ENCODE results near the gene FHOD3. TPM values are rescaled to one million over a fixed set of nuclear protein-coding genes. Genes with fewer than 3 reads are reported as not detected.

The FHOD3 gene
- polyA plus RNA-seq, 4 donors, result 0.22 to 8.1 (median 1.9) TPM

GRCh38 chr18:36624451-36625167, 327.1 kb downstream of the FHOD3 start:
- WGBS, 3 donors, result 90 to 95% (median 93%) methylated on average over 7 of the region's 7 CpGs
- no peak overlapping the region for H3K4me3 ChIP-seq (ENCODE audit: low read depth in 1 of 3, low read length in 3 of 3)
- no peak for DNase-seq
- no peaks in the 10 kb centered on the region for H3K36me3 ChIP-seq (ENCODE audit: control insufficient read depth in 3 of 3, insufficient read depth in 2 of 3, low read depth in 1 of 3, low read length in 3 of 3)
- no peak overlapping the region for H3K27ac ChIP-seq (ENCODE audit: low read depth in 1 of 3, low read length in 2 of 3)
- FAIRE-seq, result no peak
- peaks cover 0 to 1% of the 10 kb centered on the region in 2 donors for H3K9me3 ChIP-seq (ENCODE audit: control insufficient read depth in 2 of 2, insufficient read depth in 1 of 2, low read depth in 1 of 2, low read length in 1 of 2)
- H3K27me3 ChIP-seq (ENCODE audit: control insufficient read depth in 3 of 3, insufficient read depth in 3 of 3, low read length in 3 of 3), result no peaks in the 10 kb centered on the region
- H3K4me1 ChIP-seq (ENCODE audit: control insufficient read depth in 3 of 3, insufficient read depth in 2 of 3, low read depth in 1 of 3, low read length in 2 of 3), result no peaks in the 10 kb centered on the region

- FAIRE-seq (no peak), DNase-seq (no peak)
- Histone ChIP-seq H3K4me1 (ENCODE audit: control insufficient read depth in 3 of 3, insufficient read depth in 2 of 3, low read depth in 1 of 3, low read length in 2 of 3) (no peaks in the 10 kb centered on the region), H3K36me3 (ENCODE audit: control insufficient read depth in 3 of 3, insufficient read depth in 2 of 3, low read depth in 1 of 3, low read length in 3 of 3) (no peaks in the 10 kb centered on the region), H3K9me3 (ENCODE audit: control insufficient read depth in 2 of 2, insufficient read depth in 1 of 2, low read depth in 1 of 2, low read length in 1 of 2) (peaks cover 0 to 3% of the 10 kb centered on the region in 2 donors), H3K4me3 (ENCODE audit: low read depth in 1 of 3, low read length in 3 of 3) (no peak overlapping the region), H3K27ac (ENCODE audit: low read depth in 1 of 3, low read length in 2 of 3) (no peak overlapping the region), H3K27me3 (ENCODE audit: control insufficient read depth in 3 of 3, insufficient read depth in 3 of 3, low read length in 3 of 3) (no peaks in the 10 kb centered on the region)
- 92 to 97% (median 93%) methylated on average over 15 to 19 of the region's 19 CpGs for WGBS, 3 donors
Measured at GRCh38 chr18:36625386-36625785, 327.9 kb downstream of the FHOD3 start.

GRCh38 chr18:36627637-36628036, 330.1 kb downstream of the FHOD3 start:
- no peak overlapping the region for H3K27ac ChIP-seq (ENCODE audit: low read depth in 1 of 3, low read length in 2 of 3)
- 94% methylated on average over 6 of the region's 6 CpGs for WGBS, 3 donors
- FAIRE-seq, result no peak

GRCh38 chr18:36628435-36629137, 331.1 kb downstream of the FHOD3 start:
- Histone ChIP-seq H3K36me3 (ENCODE audit: control insufficient read depth in 3 of 3, insufficient read depth in 2 of 3, low read depth in 1 of 3, low read length in 3 of 3) (no peaks in the 10 kb centered on the region), H3K27ac (ENCODE audit: low read depth in 1 of 3, low read length in 2 of 3) (peak overlapping the region in 1 of 3 donors; percentile 12), H3K4me3 (ENCODE audit: low read depth in 1 of 3, low read length in 3 of 3) (no peak overlapping the region), H3K9me3 (ENCODE audit: control insufficient read depth in 2 of 2, insufficient read depth in 1 of 2, low read depth in 1 of 2, low read length in 1 of 2) (peaks cover 0 to 3% of the 10 kb centered on the region in 2 donors), H3K27me3 (ENCODE audit: control insufficient read depth in 3 of 3, insufficient read depth in 3 of 3, low read length in 3 of 3) (no peaks in the 10 kb centered on the region), H3K4me1 (ENCODE audit: control insufficient read depth in 3 of 3, insufficient read depth in 2 of 3, low read depth in 1 of 3, low read length in 2 of 3) (no peaks in the 10 kb centered on the region)
- no peak for FAIRE-seq
- 13 to 17% (median 14%) methylated on average over 2 of the region's 2 CpGs for WGBS, 3 donors
- DNase-seq, result peak in 1 of 2 donors; percentile 52

More at GRCh38 chr18:36627637-36628036, 330.1 kb downstream of the FHOD3 start:
- H3K36me3 ChIP-seq (ENCODE audit: control insufficient read depth in 3 of 3, insufficient read depth in 2 of 3, low read depth in 1 of 3, low read length in 3 of 3), result no peaks in the 10 kb centered on the region
- H3K27me3 ChIP-seq (ENCODE audit: control insufficient read depth in 3 of 3, insufficient read depth in 3 of 3, low read length in 3 of 3), result no peaks in the 10 kb centered on the region
- peaks cover 0 to 3% of the 10 kb centered on the region in 2 donors for H3K9me3 ChIP-seq (ENCODE audit: control insufficient read depth in 2 of 2, insufficient read depth in 1 of 2, low read depth in 1 of 2, low read length in 1 of 2)
- no peak overlapping the region for H3K4me3 ChIP-seq (ENCODE audit: low read depth in 1 of 3, low read length in 3 of 3)
- no peak for DNase-seq
- no peaks in the 10 kb centered on the region for H3K4me1 ChIP-seq (ENCODE audit: control insufficient read depth in 3 of 3, insufficient read depth in 2 of 3, low read depth in 1 of 3, low read length in 2 of 3)

- DNase-seq, result no peak
- peaks cover 0 to 3% of the 10 kb centered on the region in 2 donors for H3K9me3 ChIP-seq (ENCODE audit: control insufficient read depth in 2 of 2, insufficient read depth in 1 of 2, low read depth in 1 of 2, low read length in 1 of 2)
- no peaks in the 10 kb centered on the region for H3K27me3 ChIP-seq (ENCODE audit: control insufficient read depth in 3 of 3, insufficient read depth in 3 of 3, low read length in 3 of 3)
- no peaks in the 10 kb centered on the region for H3K4me1 ChIP-seq (ENCODE audit: control insufficient read depth in 3 of 3, insufficient read depth in 2 of 3, low read depth in 1 of 3, low read length in 2 of 3)
- H3K36me3 ChIP-seq (ENCODE audit: control insufficient read depth in 3 of 3, insufficient read depth in 2 of 3, low read depth in 1 of 3, low read length in 3 of 3), result no peaks in the 10 kb centered on the region
- WGBS, 3 donors, result 70 to 85% (median 84%) methylated on average over 4 of the region's 4 CpGs
- no peak overlapping the region for H3K4me3 ChIP-seq (ENCODE audit: low read depth in 1 of 3, low read length in 3 of 3)
- FAIRE-seq, result no peak
- peak overlapping the region in 1 of 3 donors; percentile 12 for H3K27ac ChIP-seq (ENCODE audit: low read depth in 1 of 3, low read length in 2 of 3)
Measured at GRCh38 chr18:36629138-36629530, 331.6 kb downstream of the FHOD3 start.

GRCh38 chr18:36629836-36630235, 332.3 kb downstream of the FHOD3 start:
- Histone ChIP-seq H3K36me3 (ENCODE audit: control insufficient read depth in 3 of 3, insufficient read depth in 2 of 3, low read depth in 1 of 3, low read length in 3 of 3) (no peaks in the 10 kb centered on the region), H3K4me3 (ENCODE audit: low read depth in 1 of 3, low read length in 3 of 3) (no peak overlapping the region), H3K4me1 (ENCODE audit: control insufficient read depth in 3 of 3, insufficient read depth in 2 of 3, low read depth in 1 of 3, low read length in 2 of 3) (no peaks in the 10 kb centered on the region), H3K9me3 (ENCODE audit: control insufficient read depth in 2 of 2, insufficient read depth in 1 of 2, low read depth in 1 of 2, low read length in 1 of 2) (peaks cover 0 to 3% of the 10 kb centered on the region in 2 donors), H3K27me3 (ENCODE audit: control insufficient read depth in 3 of 3, insufficient read depth in 3 of 3, low read length in 3 of 3) (no peaks in the 10 kb centered on the region), H3K27ac (ENCODE audit: low read depth in 1 of 3, low read length in 2 of 3) (no peak overlapping the region)
- DNase-seq, result no peak
- FAIRE-seq, result no peak
- 82 to 87% (median 86%) methylated on average over 4 of the region's 4 CpGs for WGBS, 3 donors

- H3K27me3 ChIP-seq (ENCODE audit: control insufficient read depth in 3 of 3, insufficient read depth in 3 of 3, low read length in 3 of 3), result no peaks in the 10 kb centered on the region
- DNase-seq (no peak), FAIRE-seq (no peak)
- no peak overlapping the region for H3K27ac ChIP-seq (ENCODE audit: low read depth in 1 of 3, low read length in 2 of 3)
- no peaks in the 10 kb centered on the region for H3K36me3 ChIP-seq (ENCODE audit: control insufficient read depth in 3 of 3, insufficient read depth in 2 of 3, low read depth in 1 of 3, low read length in 3 of 3)
- WGBS, 3 donors, result 76 to 92% (median 89%) methylated on average over 2 of the region's 2 CpGs
- peaks cover 0 to 3% of the 10 kb centered on the region in 2 donors for H3K9me3 ChIP-seq (ENCODE audit: control insufficient read depth in 2 of 2, insufficient read depth in 1 of 2, low read depth in 1 of 2, low read length in 1 of 2)
- no peaks in the 10 kb centered on the region for H3K4me1 ChIP-seq (ENCODE audit: control insufficient read depth in 3 of 3, insufficient read depth in 2 of 3, low read depth in 1 of 3, low read length in 2 of 3)
- no peak overlapping the region for H3K4me3 ChIP-seq (ENCODE audit: low read depth in 1 of 3, low read length in 3 of 3)
Measured at GRCh38 chr18:36630917-36631316, 333.4 kb downstream of the FHOD3 start.

GRCh38 chr18:36633961-36634412, 336.5 kb downstream of the FHOD3 start:
- no peak for DNase-seq
- Histone ChIP-seq H3K36me3 (ENCODE audit: control insufficient read depth in 3 of 3, insufficient read depth in 2 of 3, low read depth in 1 of 3, low read length in 3 of 3) (no peaks in the 10 kb centered on the region), H3K27ac (ENCODE audit: low read depth in 1 of 3, low read length in 2 of 3) (no peak overlapping the region), H3K27me3 (ENCODE audit: control insufficient read depth in 3 of 3, insufficient read depth in 3 of 3, low read length in 3 of 3) (no peaks in the 10 kb centered on the region), H3K4me1 (ENCODE audit: control insufficient read depth in 3 of 3, insufficient read depth in 2 of 3, low read depth in 1 of 3, low read length in 2 of 3) (no peaks in the 10 kb centered on the region), H3K9me3 (ENCODE audit: control insufficient read depth in 2 of 2, insufficient read depth in 1 of 2, low read depth in 1 of 2, low read length in 1 of 2) (peaks cover 0 to 3% of the 10 kb centered on the region in 2 donors), H3K4me3 (ENCODE audit: low read depth in 1 of 3, low read length in 3 of 3) (no peak overlapping the region)
- 71 to 76% (median 74%) methylated on average over 4 of the region's 4 CpGs for WGBS, 3 donors
- FAIRE-seq, result no peak

Data from small intestine (tissue), 7 donors.